Activated CD8-positive, alpha-beta memory T cell treated with anti-CD3 and anti-CD28 coated beads for 36 hours (primary cell): ENCODE data around the gene SLC19A1. TPM values are rescaled to one million over a fixed set of nuclear protein-coding genes. Genes with fewer than 3 reads are reported as not detected.

Source experiments
- CTCF ChIA-PET: fragments of 350-600 bp; sonication (Branson Sonifier 250); formaldehyde crosslinking; loops from one replicate; lab custom pipeline; 2021; ENCODE audit warnings: antibody characterized with exemption; lab: Charles Lee
- POLR2A ChIA-PET: fragments of 350-600 bp; sonication (Branson Sonifier 250); formaldehyde crosslinking; loops from one replicate; lab custom pipeline; 2021; ENCODE audit warnings: antibody characterized with exemption; lab: Charles Lee
- total RNA-seq, 2 experiments: library from RNA; stranded (reverse); gene quantifications; one replicate each; pipeline ENCODE4 v1.2.3, GENCODE V29; 2021

Gene SLC19A1
- total RNA-seq: 10 to 100 TPM; 65.6 to 66.8 TPM

- ChIA-PET CTCF (no interaction called here), POLR2A (no interaction called here)
Measured at GRCh38 chr21:45542242-45542666, at the start of gene SLC19A1. SLC19A1 (minus strand) TSS chr21:45542440; CDS start chr21:45537959, 4,481 bp downstream.

DNA sequence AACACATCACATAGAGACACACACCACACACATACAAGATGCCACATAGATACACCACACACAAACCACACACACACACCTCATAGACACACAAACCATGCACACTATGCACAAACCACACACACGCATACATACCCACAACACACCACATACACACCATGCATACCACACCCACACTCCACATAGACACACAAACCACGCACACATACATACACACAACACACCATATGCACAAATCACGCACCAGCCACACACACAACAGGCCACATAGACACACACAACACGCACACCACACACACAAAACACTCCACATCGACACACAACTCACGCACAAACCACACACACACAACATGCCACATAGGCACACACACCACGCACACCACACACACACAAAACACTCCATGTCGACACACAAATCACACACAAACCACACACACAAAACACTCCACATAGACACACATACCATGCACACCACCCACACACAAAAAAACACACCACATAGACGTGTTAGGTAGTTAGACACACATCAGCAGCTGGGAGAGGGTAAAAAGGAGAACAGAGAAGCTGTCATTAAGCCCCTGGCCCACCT lies 49.5 kb upstream of the SLC19A1 start:
- CTCF ChIA-PET: interaction anchor here (0.9 to 1.0 kb wide), 2 partner anchors 36 to 49 kb away, joined by 3 to 5 read pairs; no protein-coding TSS in a partner anchor
- POLR2A ChIA-PET: interaction anchor here (1.0 kb wide), 1 partner anchor 41 kb away, joined by 3 read pairs; no protein-coding TSS in a partner anchor

- ChIA-PET CTCF (no interaction called here), POLR2A (no interaction called here)
Measured at GRCh38 chr21:45590726-45591618, 48.7 kb upstream of the SLC19A1 start.

- ChIA-PET CTCF (no interaction called here), POLR2A (no interaction called here)
Measured at GRCh38 chr21:45590246-45590725, 48.0 kb upstream of the SLC19A1 start.

- ChIA-PET CTCF (no interaction called here), POLR2A (no interaction called here)
Measured at GRCh38 chr21:45589686-45590245, 47.5 kb upstream of the SLC19A1 start.

- ChIA-PET CTCF (no interaction called here), POLR2A (no interaction called here)
Measured at GRCh38 chr21:45588871-45589491, 46.7 kb upstream of the SLC19A1 start.

DNA sequence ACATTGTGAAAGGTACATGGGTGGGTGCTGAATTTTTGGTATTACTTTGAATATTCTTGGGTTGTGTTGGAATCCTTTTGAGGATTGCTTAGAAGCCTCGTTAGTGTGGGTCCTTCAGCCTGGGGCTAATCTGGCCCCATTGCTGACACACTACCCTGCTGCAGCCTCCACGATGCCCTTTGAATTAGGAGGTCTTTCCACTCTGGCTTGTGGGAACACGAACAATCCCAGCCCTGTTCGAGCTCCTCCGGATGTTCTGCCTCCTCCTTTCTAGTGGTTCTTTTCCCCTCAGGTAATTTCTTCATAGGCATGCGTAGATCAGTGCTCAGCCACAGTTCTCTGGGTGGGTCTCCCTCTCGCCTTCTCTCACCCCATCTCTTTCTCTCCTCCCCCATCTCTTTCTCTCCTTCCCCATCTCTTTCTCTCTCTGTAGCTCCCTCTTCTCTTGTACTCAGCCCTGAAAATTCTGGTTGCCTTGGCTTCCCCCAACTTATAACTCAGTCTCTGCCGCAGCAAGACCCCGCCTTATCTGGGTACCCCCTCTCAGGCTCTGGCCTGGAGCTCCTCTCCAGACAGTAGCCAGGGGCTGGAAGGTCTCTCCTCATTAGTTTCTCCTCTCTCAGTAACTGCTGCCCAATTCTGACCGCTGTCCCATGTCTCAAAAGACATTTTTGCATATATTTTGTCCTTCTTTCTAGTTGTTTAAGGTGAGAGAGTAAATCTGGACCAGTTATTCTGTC lies 46.0 kb upstream of the SLC19A1 start:
- CTCF ChIA-PET: no interaction called here
- POLR2A ChIA-PET: no interaction called here

DNA sequence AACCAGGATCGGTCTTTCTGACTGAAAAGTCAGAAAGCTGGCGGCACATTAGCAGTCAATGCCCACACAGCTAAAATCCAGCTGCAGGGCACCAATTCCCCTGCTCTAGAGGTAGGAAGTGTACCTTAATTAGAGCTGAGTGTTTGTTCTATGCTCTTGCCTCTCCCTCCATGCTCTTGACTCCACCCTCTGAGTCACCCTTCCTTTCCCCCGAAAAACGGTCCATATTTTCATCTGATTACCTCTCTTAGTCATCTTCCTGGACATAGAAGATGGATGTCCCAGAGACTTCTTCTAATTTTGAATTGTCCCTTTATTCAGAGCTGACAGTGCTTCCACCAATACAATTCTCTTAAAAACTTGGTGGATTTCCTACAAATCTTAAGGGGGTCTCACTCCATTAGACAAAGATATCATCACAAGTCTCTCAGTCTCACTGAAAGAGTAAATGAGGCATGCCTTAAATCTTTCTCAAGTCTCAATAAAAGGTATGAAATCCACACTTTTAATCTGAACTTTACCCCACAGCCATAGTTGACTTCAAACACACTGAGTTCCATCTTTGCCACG lies 44.1 kb upstream of the SLC19A1 start:
- POLR2A ChIA-PET: no interaction called here
- CTCF ChIA-PET: no interaction called here

GRCh38 chr21:45584786-45585185 lies 42.5 kb upstream of the SLC19A1 start:
- ChIA-PET CTCF (interaction anchor here (1.0 kb wide), 1 partner anchor 12 kb away, joined by 5 read pairs; no protein-coding TSS in a partner anchor), POLR2A (no interaction called here)

GRCh38 chr21:45583831-45584509 lies 41.7 kb upstream of the SLC19A1 start:
- POLR2A ChIA-PET: no interaction called here
- CTCF ChIA-PET: interaction anchor here (1.0 kb wide), 1 partner anchor 13 kb away, joined by 5 read pairs; no protein-coding TSS in a partner anchor

DNA sequence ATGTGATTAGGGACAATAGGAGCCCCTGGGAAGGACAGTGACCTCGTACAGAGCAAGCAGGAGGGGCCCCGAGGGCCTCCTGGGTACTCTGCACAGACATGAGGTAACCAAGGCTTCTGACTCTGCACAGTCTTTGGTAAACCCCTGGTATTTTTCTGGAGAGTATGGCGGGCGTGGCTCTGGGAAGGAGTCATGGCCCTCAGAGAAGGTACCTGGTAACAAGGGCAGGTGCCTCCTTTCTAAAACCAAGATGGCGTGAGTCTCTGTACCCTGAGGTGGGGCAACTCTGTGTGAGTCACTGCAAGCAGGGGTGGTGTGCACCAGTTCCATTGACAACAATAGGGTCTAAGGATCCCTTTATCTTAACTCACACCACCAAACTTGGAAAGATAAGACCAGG lies 39.9 kb upstream of the SLC19A1 start:
- POLR2A ChIA-PET: no interaction called here
- CTCF ChIA-PET: no interaction called here

DNA sequence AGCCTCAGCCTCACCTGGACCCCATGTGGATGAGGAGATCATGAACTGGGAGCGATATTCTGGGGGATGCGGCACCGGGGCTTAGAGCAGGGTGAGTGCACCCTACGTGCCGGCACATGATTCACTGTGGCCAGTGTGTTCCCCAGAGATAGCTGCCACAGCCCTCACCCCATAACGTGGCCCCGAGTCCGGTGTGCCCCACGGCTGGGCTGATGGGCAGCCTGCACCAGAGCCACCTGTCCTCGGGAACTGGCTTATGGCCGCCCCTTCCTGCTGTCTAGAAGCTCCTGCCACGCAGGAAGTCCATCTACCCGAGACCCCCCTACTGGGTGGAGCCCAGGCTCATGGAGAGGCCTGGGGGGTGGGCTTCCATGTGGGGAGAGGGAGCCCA lies 39.1 kb upstream of the SLC19A1 start:
- ChIA-PET POLR2A (no interaction called here), CTCF (no interaction called here)

GRCh38 chr21:45580576-45581321 lies 38.5 kb upstream of the SLC19A1 start:
- ChIA-PET POLR2A (no interaction called here), CTCF (no interaction called here)

DNA sequence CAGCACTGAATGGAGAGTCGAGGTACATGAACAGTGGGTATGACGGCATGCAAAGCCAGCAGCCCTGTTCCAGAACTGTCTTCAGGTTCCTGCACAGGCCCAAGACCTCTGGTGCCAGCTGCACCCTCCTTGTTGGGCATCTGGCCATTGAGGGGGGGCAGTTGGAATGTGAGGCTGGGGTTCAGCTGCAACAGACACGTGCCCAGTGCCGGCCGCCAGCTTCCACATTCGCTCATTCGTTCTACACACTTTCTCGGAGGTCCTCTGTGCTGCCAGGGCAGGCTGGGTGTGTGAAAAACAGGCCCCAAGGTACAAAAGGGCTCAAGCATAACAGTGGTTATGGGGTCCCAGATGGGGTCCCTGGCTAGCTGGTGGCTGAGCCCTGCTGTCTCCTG lies 37.9 kb upstream of the SLC19A1 start:
- CTCF ChIA-PET: no interaction called here
- POLR2A ChIA-PET: no interaction called here

DNA sequence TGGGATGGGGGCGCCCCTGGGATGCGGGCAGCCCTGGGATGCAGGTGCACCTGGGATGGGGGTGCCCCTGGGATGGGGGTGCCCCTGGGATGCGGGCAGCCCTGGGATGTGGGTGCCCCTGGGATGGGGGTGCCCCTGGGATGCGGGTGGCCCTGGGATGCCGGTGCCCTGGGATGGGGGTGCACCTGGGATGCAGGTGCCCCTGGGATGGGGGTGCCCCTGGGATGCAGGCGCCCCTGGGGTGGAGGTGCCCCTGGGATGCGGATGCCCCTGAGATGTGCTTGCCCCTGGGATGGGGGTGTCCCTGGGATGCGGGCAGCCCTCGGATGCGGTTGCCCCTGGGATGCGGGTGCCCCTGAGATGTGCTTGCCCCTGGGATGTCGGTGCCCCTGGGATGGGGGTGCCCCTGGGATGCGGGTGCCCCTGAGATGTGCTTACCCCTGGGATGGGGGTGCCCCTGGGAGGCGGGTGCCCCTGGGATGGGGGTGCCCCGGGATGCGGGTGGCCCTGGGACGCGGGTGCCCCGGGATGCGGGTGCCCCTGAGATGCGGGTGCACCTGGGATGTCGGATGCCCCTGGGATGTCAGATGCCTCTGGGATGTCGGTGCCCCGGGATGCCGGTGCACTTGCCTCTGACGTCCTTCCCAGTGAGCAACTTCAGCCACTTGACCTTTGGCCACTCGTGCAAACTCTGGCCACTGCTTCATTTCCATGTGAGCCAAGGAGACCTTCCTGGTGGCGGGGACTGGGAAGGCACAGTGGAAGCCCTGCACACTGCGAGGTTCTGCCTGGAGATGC lies 37.3 kb upstream of the SLC19A1 start:
- ChIA-PET POLR2A (no interaction called here), CTCF (no interaction called here)

GRCh38 chr21:45578811-45579381 lies 36.7 kb upstream of the SLC19A1 start:
- ChIA-PET POLR2A (interaction anchor here (0.6 kb wide), 1 partner anchor 515 kb away, joined by 3 read pairs; no protein-coding TSS in a partner anchor), CTCF (no interaction called here)
